ENCODE data around the gene PIN1.
A peak's percentile ranks its signal among the peaks of the same experiment; 100 is the strongest.
"Not testable (repeated sequence)": the region's sequence is repeated elsewhere in the genome, so short reads cannot be mapped to it uniquely, and the experiment has no call there.

Gene PIN1

GRCh38 chr19:9818734-9819595 lies 16.2 kb upstream of the PIN1 start, which contains the start of gene FBXL12:
Gene FBXL12 (minus strand): TSS chr19:9819079. CDS start chr19:9818813, 266 bp downstream.
- DNase-seq (ENCODE audit: low read depth, low spot score), result peak; percentile 100

DNA sequence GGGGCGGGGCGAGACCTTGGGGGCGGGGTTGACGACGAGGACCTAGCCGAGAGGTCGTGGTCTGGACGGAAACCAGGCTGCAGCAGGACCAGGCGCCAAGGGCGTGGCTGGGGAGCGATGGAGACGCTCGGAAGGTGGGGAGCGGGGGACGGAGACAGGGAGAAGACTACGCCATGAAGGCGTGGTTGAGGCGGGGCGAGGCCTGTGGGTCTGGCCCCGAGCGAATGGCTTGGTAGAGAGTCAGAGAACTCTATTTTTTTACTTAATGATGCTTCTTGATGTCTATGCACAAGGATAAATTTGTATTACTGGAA lies 15.6 kb upstream of the PIN1 start:
- no peak for DNase-seq (ENCODE audit: low read depth, low spot score)

- DNase-seq (ENCODE audit: low read depth, low spot score), result not testable (repeated sequence)
Measured at GRCh38 chr19:9820034-9820433, 15.1 kb upstream of the PIN1 start.

GRCh38 chr19:9823816-9824215 lies 11.3 kb upstream of the PIN1 start:
- DNase-seq (ENCODE audit: low read depth, low spot score), result no peak

DNA sequence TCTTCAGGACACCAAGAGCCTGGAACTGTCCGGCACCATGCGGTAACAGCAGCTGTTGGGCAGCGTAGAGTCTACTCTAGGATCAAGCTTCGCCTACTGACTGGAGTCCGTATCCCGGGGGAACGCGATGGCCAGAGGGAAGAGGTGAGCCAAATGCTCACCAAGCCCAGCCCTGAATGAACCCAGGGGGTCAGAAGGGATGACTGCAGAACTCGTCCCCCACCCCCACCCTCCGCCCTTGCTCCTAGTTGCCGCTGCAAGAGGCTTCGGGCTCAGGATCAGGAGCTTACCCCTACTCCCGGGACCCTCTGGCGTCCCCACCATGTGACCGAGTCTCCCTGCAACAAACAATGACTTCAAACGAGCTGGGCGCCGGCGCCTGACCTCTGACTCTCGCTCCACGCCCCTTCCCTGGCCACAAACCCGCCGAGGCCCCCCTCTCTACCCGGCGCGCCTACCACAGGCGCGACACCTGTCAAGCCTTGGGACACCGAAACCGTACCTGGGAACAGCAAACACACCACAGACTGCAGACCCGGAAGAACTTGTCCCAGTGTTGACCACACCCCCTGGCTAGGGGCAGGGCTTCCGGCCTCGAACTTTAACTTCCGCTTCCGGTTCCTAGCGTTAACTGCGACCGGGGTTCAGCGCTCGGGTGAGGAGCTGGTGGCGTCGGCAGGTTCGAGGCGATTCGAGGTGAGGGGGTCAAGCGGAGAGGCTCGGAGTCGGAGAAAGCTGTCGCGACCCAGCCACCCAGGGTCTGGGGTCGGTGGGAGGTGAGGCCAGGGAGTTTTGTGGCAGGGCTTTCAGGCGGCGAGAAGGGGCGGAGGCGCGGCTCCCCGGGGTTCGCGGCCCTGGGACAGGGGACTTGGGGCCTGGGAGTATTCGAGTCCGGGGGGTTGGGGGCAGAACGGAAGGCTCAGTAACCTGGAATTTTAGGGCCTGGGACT lies 7.6 kb upstream of the PIN1 start, which contains the start of gene UBL5:
UBL5 (plus strand) TSS at position 630 of the 950 bp plus-strand sequence. CDS start 420 bp downstream, outside the sequence.
- peak; percentile 89 for DNase-seq (ENCODE audit: low read depth, low spot score)

GRCh38 chr19:9828551-9829063 lies 6.5 kb upstream of the PIN1 start:
- no peak for DNase-seq (ENCODE audit: low read depth, low spot score)

GRCh38 chr19:9834307-9834725 lies 802 bp upstream of the PIN1 start:
- DNase-seq (ENCODE audit: low read depth, low spot score), result no peak

DNA sequence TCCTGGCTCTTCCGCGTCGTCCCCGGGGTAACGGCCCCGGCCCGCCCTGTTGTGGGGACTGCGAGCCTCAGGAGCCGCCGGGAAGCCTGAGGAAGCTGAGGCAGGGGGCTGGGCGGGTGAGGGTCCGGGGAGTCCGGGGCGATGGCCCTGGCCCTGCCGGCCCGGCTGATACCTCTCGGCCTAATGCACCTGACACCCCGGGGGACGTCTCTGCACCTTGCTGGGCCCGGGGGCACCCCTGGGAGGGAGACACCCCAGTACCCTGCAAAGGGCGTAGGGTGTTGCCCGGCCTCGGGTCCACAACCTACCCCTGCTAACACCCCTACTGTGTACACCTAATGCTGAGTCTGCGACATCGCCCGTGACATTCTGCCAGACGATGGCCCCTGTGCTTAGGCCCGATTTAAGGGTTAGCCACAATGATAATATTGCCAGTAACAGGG lies 410 bp downstream of the PIN1 start:
- DNase-seq (ENCODE audit: low read depth, low spot score), result no peak

DNA sequence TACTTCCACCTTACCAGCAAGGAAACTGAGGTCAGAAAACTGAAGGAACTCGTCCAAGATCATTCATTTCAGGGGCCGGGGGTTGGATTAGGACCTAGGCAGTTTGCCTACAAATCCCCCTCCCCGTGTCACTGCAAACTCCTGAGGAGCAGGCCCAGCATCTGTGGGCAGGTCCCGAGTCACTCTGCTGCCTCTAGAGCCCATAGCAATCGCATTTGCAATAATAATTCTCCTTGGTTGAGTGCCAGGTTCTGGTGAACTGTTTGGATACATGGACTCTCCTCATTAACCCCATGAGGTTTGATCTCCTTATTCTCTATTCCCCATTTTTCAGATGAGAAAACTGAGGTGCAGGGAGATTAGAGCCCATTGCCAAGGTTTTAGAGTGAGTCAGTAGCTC lies 903 bp downstream of the PIN1 start:
- DNase-seq (ENCODE audit: low read depth, low spot score), result peak; percentile 50

GRCh38 chr19:9838324-9838723 lies 3.2 kb downstream of the PIN1 start:
- no peak for DNase-seq (ENCODE audit: low read depth, low spot score)

DNA sequence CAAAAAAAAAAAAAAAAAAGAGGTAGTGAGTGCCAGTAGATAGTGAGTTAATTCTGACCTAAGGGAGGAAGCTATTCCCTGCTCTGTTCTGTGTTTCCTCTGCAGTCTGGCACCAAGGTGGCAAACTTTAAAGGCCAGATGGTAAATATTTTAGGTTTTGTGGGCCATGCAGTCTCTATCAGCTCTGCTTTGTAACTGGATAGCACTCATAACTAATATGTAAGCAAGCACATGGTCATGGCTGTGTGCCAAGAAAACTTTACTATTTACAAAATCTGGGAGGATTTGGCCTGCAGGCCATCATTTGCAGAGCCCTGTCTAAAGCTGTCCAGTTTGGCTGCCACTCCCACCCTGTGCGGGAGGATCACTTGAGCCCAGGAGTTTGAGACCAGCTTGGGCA lies 4.3 kb downstream of the PIN1 start:
- DNase-seq (ENCODE audit: low read depth, low spot score), result no peak

GRCh38 chr19:9842834-9843625 lies 7.9 kb downstream of the PIN1 start:
- no peak for DNase-seq (ENCODE audit: low read depth, low spot score)

GRCh38 chr19:9843626-9844273 lies 8.6 kb downstream of the PIN1 start:
- DNase-seq (ENCODE audit: low read depth, low spot score), result not testable (repeated sequence)

GRCh38 chr19:9847087-9847671 lies 12.1 kb downstream of the PIN1 start:
- DNase-seq (ENCODE audit: low read depth, low spot score), result peak; percentile 93

GRCh38 chr19:9848060-9848459 lies 12.9 kb downstream of the PIN1 start:
- peak; percentile 31 for DNase-seq (ENCODE audit: low read depth, low spot score)

DNA sequence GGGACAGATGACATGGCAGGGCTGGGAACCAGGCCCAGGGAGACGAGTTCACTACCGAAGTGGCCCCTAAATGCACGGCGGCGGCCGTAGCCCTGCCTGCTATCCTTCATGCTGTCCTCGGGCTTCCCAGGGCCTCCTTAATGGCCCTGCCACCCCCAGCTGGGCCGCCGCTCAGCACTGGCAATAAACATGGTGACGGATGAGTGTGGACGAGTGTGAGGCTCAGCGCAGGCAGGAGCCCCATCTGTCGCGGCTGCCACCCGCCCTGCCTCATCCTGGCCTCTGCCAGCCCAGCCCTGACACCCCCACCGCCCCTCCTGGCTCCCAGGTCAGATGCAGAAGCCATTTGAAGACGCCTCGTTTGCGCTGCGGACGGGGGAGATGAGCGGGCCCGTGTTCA lies 13.6 kb downstream of the PIN1 start:
- DNase-seq (ENCODE audit: low read depth, low spot score), result no peak

- DNase-seq (ENCODE audit: low read depth, low spot score), result no peak
Measured at GRCh38 chr19:9849791-9850190, 14.7 kb downstream of the PIN1 start.

- DNase-seq (ENCODE audit: low read depth, low spot score), result no peak
Measured at GRCh38 chr19:9850235-9850959, 15.3 kb downstream of the PIN1 start.

GRCh38 chr19:9854282-9854846 lies 19.2 kb downstream of the PIN1 start:
- no peak for DNase-seq (ENCODE audit: low read depth, low spot score)

All from astrocyte of the hippocampus (primary cell).